Tibial nerve (tissue), 3 donors: Measurements from ENCODE around the gene NR2F1-AS1.

Experiments used
- CTCF ChIP-seq, 5 experiments: fragments of 200-600 bp in 3 of 5; fragments of 450-650 bp in 2 of 5; sonication (generic) in 3 of 5; IDR thresholded peaks; one replicate each; pipeline ENCODE4 v1.5.1; 2016 to 2019; ENCODE audit warnings: antibody characterized with exemption in 5 of 5, mild to moderate bottlenecking in 3 of 5, moderate library complexity in 2 of 5
- POLR2A ChIP-seq, 2 donors: fragments of 450-650 bp; IDR thresholded peaks; one replicate each; pipeline ENCODE4 v1.6.1; 2017; ENCODE audit warnings: antibody characterized with exemption in 2 of 2, mild to moderate bottlenecking in 2 of 2, moderate library complexity in 2 of 2

GRCh38 chr5:93577854-93578812, 2.9 kb downstream of the NR2F1-AS1 start:
- no peak for TF ChIP-seq CTCF (IDR thresholded peaks at IDR 0.05)
- TF ChIP-seq POLR2A (IDR thresholded peaks at IDR 0.05): no peak
